Activated T-helper 1 cell treated with anti-CD3 and anti-CD28 coated beads, Interleukin-12 subunit alpha, Interleukin-12 subunit beta, Interleukin-2, Interleukin-4 antibody, amounts not matched to agents 30 ng/mL and 10 ng/mL and 1 ng/mL, durations not matched to agents 14 hours and 24 hours and 36 hours (primary cell): ENCODE measurements around the gene HP1BP3. TPM values are rescaled to one million over a fixed set of nuclear protein-coding genes. Genes with fewer than 3 reads are reported as not detected.

Experiments
- DNase-seq: peaks from one replicate; pipeline ENCODE4 v3.0.0; 2021; ENCODE audit warnings: low spot score
- H3K27ac Mint-ChIP-seq: one replicate; pipeline ENCODE4 v1.8.0; 2021; ENCODE audit warnings: mild to moderate bottlenecking, mixed read lengths
- H3K27me3 Mint-ChIP-seq: one replicate; pipeline ENCODE4 v1.8.0; 2022; ENCODE audit warnings: mild to moderate bottlenecking, moderate library complexity, mixed read lengths; ENCODE audit not compliant: insufficient read depth
- H3K36me3 Mint-ChIP-seq: one replicate; pipeline ENCODE4 v1.8.0; 2021; ENCODE audit warnings: low read depth, mixed read lengths
- H3K4me1 Mint-ChIP-seq: one replicate; pipeline ENCODE4 v1.8.0; 2021; ENCODE audit warnings: low read depth, mixed read lengths
- H3K4me3 Mint-ChIP-seq: one replicate; pipeline ENCODE4 v1.8.0; 2021; ENCODE audit warnings: mild to moderate bottlenecking, moderate library complexity, mixed read lengths
- H3K9me3 Mint-ChIP-seq: one replicate; pipeline ENCODE4 v1.8.0; 2021; ENCODE audit warnings: mixed read lengths
- intact Hi-C: fragments of 100-400 bp; cut with micrococcal nuclease; formaldehyde crosslinking; loops from one replicate; pipeline ENCODE4 v1.15.1; 2024
- total RNA-seq: library from RNA; stranded (reverse); gene quantifications from 2 replicates; pipeline ENCODE4 v1.2.3, GENCODE V29; 2022

HP1BP3 gene
- total RNA-seq, 1 donor from 2014 or later = 220 TPM

DNA sequence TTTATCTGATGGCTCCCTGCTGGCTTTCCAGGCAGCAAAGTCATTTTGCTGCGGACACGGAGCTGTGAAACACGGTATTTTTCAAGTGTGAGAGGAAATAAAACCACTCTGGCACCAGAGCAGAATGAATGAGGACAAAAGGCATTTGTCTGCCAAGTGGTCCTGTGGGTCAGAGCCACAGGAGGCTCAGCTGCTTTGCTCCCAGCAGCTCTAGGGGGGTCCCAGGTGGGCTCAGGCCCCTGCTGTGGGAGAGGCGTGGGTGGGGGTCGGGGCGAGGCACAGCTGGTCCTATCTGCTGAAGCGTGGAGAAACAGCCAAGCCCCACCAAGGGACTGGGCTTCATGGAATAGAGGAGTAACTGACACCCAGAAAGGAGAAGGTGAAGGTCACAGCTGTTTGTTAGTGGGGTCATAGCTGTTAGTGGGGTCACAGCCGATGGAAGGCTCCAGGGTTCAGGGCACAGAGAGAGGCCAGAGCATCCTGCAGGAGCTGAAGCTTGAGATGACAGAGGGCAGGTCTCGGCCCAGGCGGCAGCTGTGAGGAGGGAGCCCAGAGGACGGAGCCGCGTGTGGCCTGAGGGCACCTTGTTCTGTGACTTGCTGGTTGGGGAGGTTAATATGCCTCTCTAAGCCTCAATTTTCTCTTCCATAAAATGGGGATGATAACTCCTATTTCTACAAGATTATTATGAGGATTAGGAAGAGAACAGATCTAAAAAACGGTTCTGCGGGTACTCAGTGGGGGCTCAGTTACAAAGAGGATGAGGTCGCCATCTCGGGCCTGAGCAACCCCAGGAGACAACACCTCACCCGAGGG lies 76.4 kb downstream of the HP1BP3 start:
- Mint-ChIP-seq H3K4me3 (no peak overlapping the region), H3K9me3 (no peaks in the 10 kb centered on the region), H3K27me3 (peaks cover 6% of the 10 kb centered on the region), H3K4me1 (no peaks in the 10 kb centered on the region), H3K27ac (no peak overlapping the region), H3K36me3 (no peaks in the 10 kb centered on the region)
- intact Hi-C loops = no loop called here
- no peak for DNase-seq

DNA sequence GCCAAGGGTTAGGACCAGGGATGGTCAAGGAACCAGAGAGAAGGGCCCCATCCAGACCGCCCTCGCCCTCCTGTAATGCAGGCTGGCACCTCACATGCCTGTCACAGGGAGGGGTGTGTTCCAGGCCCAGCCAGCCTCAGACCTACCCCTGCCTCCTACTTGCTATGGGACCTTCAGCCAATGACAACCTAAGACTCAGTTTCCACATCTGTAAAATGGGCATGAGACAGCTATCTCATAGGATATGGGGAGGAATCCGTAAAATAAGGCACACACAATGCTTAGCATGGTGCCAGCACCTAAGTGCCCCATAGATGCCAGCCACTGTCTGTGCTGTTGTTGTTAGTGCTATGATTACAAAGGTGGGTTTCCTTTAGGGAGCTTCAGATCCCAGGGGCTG lies 77.2 kb downstream of the HP1BP3 start:
- intact Hi-C loops = no loop called here
- H3K4me1 Mint-ChIP-seq = no peaks in the 10 kb centered on the region
- H3K27me3 Mint-ChIP-seq = peaks cover 2% of the 10 kb centered on the region
- no peak overlapping the region for H3K27ac Mint-ChIP-seq
- H3K36me3 Mint-ChIP-seq = no peaks in the 10 kb centered on the region
- no peaks in the 10 kb centered on the region for H3K9me3 Mint-ChIP-seq
- no peak for DNase-seq
- no peak overlapping the region for H3K4me3 Mint-ChIP-seq

DNA sequence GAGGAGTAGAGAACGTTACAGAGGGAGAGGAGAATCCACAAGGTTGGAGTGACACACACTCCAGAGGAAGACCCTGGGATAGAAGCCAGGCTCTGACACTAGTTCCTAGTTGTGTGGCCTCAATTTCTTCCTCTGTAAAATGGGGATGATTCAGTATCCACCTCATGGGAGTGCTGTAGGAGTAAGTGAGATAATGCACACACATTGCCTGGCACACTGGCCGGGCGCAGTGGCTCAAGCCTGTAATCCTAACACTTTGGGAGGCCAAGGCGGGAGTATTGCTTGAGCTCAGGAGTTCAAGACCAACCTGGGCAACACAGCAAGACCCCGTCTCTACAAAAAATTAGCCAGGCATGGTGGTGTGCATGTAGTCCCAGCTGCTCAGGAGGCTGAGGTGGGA lies 78.2 kb downstream of the HP1BP3 start:
- H3K4me1 Mint-ChIP-seq = no peaks in the 10 kb centered on the region
- peaks cover 2% of the 10 kb centered on the region for H3K27me3 Mint-ChIP-seq
- no peaks in the 10 kb centered on the region for H3K9me3 Mint-ChIP-seq
- no peak for DNase-seq
- intact Hi-C loops = no loop called here
- no peak overlapping the region for H3K27ac Mint-ChIP-seq
- H3K36me3 Mint-ChIP-seq = no peaks in the 10 kb centered on the region
- H3K4me3 Mint-ChIP-seq = no peak overlapping the region

DNA sequence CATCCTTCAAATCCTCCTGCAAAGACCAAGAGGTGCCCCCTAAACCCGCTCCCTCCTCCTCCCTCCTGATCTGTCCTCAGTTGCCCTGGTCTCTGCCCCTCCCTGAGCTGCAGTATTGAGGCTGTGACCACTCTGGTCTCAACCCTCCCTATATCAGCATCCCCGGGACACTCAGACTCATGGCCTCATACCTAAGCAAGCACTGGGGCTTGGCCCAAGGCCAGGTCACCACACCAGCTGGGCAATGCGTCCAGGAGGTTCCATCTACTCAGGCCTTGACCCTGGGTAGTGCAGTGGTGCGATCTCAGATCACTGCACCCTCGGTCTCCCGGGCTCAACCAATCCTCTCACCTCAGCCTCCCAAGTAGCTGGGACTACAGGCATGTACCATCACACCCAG lies 79.0 kb downstream of the HP1BP3 start:
- no peak for DNase-seq
- peaks cover 2% of the 10 kb centered on the region for H3K27me3 Mint-ChIP-seq

DNA sequence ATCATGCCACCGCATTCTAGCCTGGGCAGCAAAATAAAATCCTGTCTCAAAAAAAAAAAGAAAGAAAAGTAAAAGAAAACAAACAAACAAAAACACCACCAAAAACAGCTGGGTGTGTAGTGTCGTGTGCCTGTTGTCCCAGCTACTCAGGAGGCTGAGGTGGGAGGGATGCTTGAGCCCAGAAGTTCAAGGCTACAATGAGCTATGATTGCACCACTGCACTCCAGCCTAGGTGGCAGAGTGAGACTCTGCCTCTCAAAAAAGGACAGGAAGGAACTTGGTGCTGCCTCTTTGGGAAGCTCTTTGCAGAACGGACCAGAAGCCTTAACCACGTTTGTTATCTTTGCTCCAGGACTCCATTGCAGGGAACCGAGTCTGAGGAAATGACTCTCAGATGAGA lies 80.3 kb downstream of the HP1BP3 start:
- Mint-ChIP-seq H3K27me3 (peaks cover 2% of the 10 kb centered on the region), H3K36me3 (no peaks in the 10 kb centered on the region), H3K27ac (no peak overlapping the region), H3K4me1 (no peaks in the 10 kb centered on the region), H3K9me3 (no peaks in the 10 kb centered on the region), H3K4me3 (no peak overlapping the region)
- DNase-seq = no peak
- intact Hi-C loops = no loop called here

More for the DNA sequence above, 79.0 kb downstream of the HP1BP3 start:
- H3K9me3 Mint-ChIP-seq = no peaks in the 10 kb centered on the region
- intact Hi-C loops = no loop called here
- no peak overlapping the region for H3K27ac Mint-ChIP-seq
- no peak overlapping the region for H3K4me3 Mint-ChIP-seq
- no peaks in the 10 kb centered on the region for H3K36me3 Mint-ChIP-seq
- H3K4me1 Mint-ChIP-seq = no peaks in the 10 kb centered on the region

DNA sequence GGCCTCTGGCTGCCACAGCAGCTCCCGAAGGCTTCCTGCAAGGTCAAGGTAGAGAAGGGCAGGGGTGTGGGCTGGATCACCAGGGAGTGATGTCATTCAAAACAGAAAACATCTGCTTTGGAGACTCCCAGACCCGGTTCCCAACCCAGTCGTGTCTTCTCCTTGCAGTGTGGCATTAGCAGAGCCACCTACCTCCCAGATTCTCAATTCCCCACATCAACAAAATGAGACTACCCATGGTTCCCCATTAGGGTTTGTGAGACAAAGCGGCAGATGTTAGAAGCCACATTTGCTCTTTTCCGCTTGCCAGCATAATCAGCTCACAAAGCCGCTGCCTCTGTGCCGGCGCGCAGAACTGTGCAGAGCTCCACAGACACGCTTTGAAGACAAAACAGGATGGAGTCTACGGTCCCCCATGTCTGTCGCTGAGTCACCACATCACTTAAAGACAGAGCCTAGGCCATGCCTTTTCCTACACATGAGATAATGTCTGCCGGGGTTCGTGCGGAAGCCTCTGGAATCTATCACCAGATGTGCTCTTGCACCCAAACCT lies 81.8 kb downstream of the HP1BP3 start:
- Mint-ChIP-seq H3K36me3 (no peaks in the 10 kb centered on the region), H3K4me1 (no peaks in the 10 kb centered on the region), H3K27ac (no peak overlapping the region), H3K4me3 (no peak overlapping the region), H3K9me3 (no peaks in the 10 kb centered on the region), H3K27me3 (no peaks in the 10 kb centered on the region)
- DNase-seq = no peak
- intact Hi-C loops = no loop called here

DNA sequence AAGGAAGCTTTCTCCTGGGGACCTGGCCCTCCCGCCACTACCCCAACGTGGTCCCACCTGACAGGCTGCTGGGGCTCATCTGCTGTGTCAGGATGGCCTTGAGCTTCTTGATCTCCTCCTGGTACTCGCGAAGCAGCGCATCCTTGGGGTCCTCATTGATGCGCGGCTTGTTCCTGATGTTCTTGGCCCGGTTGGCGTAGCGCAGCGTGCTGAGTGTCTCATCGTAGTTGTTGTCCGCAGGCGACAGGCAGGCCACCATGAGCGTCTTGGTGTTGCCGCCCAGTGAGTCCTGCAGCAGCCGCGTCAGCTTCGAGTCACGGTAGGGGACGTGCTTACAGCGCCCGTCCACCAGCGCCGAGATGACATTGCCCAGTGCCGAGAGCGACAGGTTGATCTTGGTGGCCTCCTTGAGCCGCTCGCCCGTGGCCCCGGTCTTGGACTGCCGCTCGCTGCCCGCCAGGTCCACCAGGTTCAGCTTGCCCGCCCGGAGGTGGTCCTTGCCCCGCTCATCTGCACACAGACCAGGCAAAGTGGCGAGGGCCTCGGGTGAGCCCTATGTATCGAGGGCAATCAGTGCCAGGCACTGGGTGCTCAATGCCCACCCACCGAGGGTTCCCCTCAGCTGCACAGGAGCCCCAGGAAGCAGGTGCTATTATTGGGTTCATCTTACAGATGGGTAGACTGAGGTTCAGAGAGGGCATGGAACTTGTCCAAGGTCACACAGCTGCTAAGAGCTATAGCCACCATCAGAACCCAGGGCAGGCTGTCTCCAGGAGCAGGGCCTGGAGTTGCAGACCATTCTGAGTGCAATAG lies 82.5 kb downstream of the HP1BP3 start:
- Mint-ChIP-seq H3K9me3 (no peaks in the 10 kb centered on the region), H3K4me3 (no peak overlapping the region), H3K4me1 (no peaks in the 10 kb centered on the region), H3K27me3 (no peaks in the 10 kb centered on the region), H3K27ac (no peak overlapping the region), H3K36me3 (no peaks in the 10 kb centered on the region)
- no peak for DNase-seq
- intact Hi-C loops = no loop called here

DNA sequence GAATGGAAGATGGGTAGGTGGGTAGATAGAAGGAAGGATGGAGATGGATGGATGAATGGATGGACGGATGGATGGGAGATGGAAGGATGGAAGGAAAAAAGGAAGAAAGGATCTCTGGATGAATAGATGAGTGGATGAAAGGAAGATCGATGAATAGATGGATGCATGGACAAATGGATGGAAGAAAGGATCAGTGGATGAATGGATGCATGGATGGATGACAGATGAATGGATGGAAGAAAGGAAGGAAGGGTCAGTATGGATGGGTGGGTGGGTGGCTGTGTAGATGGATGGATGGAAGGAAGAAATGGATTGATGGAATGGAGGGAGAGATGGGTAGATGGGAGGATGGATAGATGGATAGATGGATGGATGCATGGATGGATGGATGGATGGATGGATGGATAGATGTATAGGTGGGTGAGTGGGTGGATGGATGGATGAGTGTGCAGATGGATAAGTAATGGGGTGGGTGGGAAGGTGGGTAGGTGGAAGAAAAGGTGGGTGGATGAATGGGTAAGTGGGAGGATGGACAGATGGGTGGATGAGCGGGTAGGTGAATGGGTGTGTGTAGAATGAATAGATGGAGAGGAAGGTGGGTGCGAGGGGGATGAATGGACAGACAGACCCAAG lies 83.9 kb downstream of the HP1BP3 start:
- Mint-ChIP-seq H3K4me3 (no peak overlapping the region), H3K36me3 (no peaks in the 10 kb centered on the region), H3K9me3 (no peaks in the 10 kb centered on the region), H3K27ac (no peak overlapping the region), H3K4me1 (no peaks in the 10 kb centered on the region), H3K27me3 (no peaks in the 10 kb centered on the region)
- intact Hi-C loops = no loop called here
- no peak for DNase-seq

DNA sequence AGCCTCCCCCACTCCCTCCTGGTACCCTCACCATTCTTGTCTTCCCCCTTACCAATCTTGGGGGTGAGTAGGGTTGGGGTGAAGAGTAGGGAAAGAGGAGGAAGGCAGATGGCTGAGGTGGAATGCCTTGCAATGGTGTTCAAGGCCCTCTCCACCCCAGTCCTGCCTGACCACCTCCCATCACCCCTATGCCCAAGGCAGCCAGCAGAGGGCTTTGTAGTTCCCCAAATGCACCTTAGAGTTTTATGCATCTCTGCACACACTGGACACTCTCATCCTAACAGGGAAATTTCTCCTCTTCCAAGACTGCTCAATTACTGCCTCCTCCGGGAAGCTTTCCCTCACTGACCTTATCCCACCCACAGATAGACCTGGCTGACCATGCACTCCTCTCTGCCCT lies 84.7 kb downstream of the HP1BP3 start:
- no peaks in the 10 kb centered on the region for H3K36me3 Mint-ChIP-seq
- no peak for DNase-seq
- no peaks in the 10 kb centered on the region for H3K27me3 Mint-ChIP-seq
- no peak overlapping the region for H3K4me3 Mint-ChIP-seq
- H3K9me3 Mint-ChIP-seq = no peaks in the 10 kb centered on the region
- H3K4me1 Mint-ChIP-seq = no peaks in the 10 kb centered on the region
- intact Hi-C loops = no loop called here
- H3K27ac Mint-ChIP-seq = no peak overlapping the region

DNA sequence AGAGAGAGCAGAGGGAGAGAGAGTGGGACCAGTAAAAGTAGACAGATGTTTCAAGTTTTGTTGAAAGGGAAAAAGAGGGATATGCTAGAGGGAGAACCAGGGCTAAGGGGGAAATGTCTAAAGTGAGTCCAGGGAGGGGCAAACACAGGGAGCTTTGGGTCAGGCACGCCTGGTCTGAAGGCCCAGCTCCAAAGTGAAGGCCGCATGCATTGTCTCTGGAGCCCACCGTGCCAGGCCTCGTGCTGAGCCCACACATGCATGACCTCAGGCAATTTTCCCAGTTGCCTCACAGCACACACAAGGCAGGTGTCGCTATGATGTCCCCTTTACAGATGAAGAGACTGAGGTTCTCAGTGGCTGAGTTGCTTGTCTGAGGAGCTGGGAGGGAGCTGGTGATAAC lies 85.3 kb downstream of the HP1BP3 start:
- Mint-ChIP-seq H3K4me3 (no peak overlapping the region), H3K36me3 (no peaks in the 10 kb centered on the region), H3K9me3 (no peaks in the 10 kb centered on the region), H3K27me3 (no peaks in the 10 kb centered on the region), H3K4me1 (peaks cover 3% of the 10 kb centered on the region), H3K27ac (no peak overlapping the region)
- DNase-seq = no peak
- intact Hi-C loops = no loop called here

DNA sequence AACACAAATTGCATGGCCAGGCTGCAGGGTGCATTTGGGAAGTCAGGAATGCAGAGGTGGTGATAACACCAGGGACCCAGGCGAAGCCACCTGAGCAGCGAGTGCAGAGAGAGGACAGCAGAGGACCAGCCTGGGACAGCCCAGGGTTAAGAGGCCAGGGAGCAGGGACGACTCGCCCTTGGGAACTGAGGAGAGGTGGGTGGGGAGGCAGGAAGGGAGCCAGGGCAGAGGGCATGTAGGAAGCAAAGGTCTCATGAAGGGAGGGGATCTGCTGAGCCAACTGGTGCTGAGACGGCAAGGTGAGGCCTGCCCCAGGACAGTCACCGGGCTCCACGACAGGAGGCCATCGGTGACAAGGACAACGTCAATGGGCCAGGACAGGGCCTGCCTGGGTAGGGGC lies 85.7 kb downstream of the HP1BP3 start:
- no peak overlapping the region for H3K27ac Mint-ChIP-seq
- H3K27me3 Mint-ChIP-seq = no peaks in the 10 kb centered on the region
- H3K36me3 Mint-ChIP-seq = no peaks in the 10 kb centered on the region
- H3K4me1 Mint-ChIP-seq = peaks cover 6% of the 10 kb centered on the region
- intact Hi-C loops = no loop called here
- no peak for DNase-seq
- H3K9me3 Mint-ChIP-seq = no peaks in the 10 kb centered on the region
- no peak overlapping the region for H3K4me3 Mint-ChIP-seq

DNA sequence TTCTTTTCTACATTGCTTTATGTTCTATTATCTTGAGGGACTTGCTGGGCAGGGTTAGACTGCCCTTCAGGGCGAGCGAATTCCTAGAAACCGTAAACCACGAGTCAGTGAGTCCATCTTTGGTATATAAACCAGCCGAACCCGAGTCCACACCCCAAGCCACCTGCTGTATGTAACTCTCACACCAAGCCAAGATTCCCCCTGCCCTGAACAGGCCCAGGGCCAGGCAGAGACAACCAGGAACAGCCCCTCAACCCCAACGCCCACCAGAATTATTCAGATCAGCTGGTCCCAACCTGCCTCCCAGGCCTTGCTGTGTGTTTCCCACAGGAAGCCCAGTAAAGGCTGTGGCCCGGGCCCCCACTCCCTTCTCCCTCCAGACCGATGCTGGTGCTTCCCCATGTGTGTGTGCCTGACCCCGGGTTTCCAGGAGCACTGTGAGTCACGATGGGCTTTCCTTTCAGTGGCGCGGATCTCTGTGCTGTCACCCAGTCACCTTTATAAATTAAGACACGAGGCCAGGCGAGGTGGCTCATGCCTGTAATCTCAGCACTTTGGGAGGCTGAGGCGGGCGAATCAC lies 86.4 kb downstream of the HP1BP3 start:
- no peaks in the 10 kb centered on the region for H3K9me3 Mint-ChIP-seq
- peaks cover 12% of the 10 kb centered on the region for H3K4me1 Mint-ChIP-seq
- intact Hi-C loops = no loop called here
- no peaks in the 10 kb centered on the region for H3K36me3 Mint-ChIP-seq
- H3K27me3 Mint-ChIP-seq = peaks cover 2% of the 10 kb centered on the region
- H3K27ac Mint-ChIP-seq = no peak overlapping the region
- DNase-seq = no peak
- H3K4me3 Mint-ChIP-seq = no peak overlapping the region
